DMS114 treated with DMSO at 0.1 percent for 48 hours (cell line): ENCODE measurements around the gene RNF17.

Source experiments
- DNase-seq: peaks from one replicate; lab custom pipeline; 2025; ENCODE audit not compliant: unreplicated experiment; lab: John Stamatoyannopoulos, UW

Gene RNF17

GRCh38 chr13:24894277-24894971, 130.5 kb downstream of the RNF17 start:
- no peak for DNase-seq

- DNase-seq: no peak
Measured at GRCh38 chr13:24894972-24895300, 131.0 kb downstream of the RNF17 start.

- DNase-seq: no peak
Measured at GRCh38 chr13:24896061-24896460, 132.1 kb downstream of the RNF17 start.

GRCh38 chr13:24897293-24897692, 133.3 kb downstream of the RNF17 start:
- no peak for DNase-seq

- DNase-seq: no peak
Measured at GRCh38 chr13:24899601-24900000, 135.6 kb downstream of the RNF17 start.

GRCh38 chr13:24900507-24900906, 136.5 kb downstream of the RNF17 start:
- DNase-seq: no peak

- no peak for DNase-seq
Measured at GRCh38 chr13:24905242-24905641, 141.3 kb downstream of the RNF17 start.

GRCh38 chr13:24906268-24906667, 142.3 kb downstream of the RNF17 start:
- no peak for DNase-seq

GRCh38 chr13:24910502-24911132, 146.6 kb downstream of the RNF17 start:
- DNase-seq: no peak

GRCh38 chr13:24911133-24911908, 147.4 kb downstream of the RNF17 start:
- DNase-seq: no peak

- DNase-seq: no peak
Measured at GRCh38 chr13:24916464-24916863, 152.5 kb downstream of the RNF17 start.

GRCh38 chr13:24921003-24921402, 157.0 kb downstream of the RNF17 start:
- DNase-seq: no peak

GRCh38 chr13:24921881-24922280, 157.9 kb downstream of the RNF17 start:
- no peak for DNase-seq

- no peak for DNase-seq
Measured at GRCh38 chr13:24922387-24922744, 158.4 kb downstream of the RNF17 start.

GRCh38 chr13:24922745-24923591, 159.0 kb downstream of the RNF17 start:
- DNase-seq: peak; percentile 88

GRCh38 chr13:24925318-24926231, 161.6 kb downstream of the RNF17 start:
- DNase-seq: no peak

- no peak for DNase-seq
Measured at GRCh38 chr13:24927810-24928404, 163.9 kb downstream of the RNF17 start.

- no peak for DNase-seq
Measured at GRCh38 chr13:24929196-24929595, 165.2 kb downstream of the RNF17 start.
